ENCODE data around the gene LAMA1.

LAMA1 gene

DNA sequence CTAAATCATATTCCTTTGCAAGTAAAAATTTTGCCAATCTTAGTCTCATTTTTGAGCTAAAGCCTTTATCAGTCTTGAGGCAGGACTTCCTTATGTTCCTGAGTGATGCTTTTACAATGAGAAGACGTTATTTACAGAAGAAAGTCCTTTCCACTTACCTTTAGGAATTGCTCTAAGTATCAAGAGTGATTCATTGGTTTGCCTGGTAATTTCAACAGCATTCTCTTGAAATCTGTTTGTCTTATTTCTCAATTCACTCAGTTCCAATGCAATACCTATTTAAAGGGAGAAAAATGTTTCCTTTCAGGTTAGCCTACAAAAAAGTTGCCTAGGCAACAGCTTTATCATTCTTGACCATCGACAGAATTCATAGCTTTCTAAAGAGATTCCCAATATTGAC, 137.2 kb downstream of the LAMA1 start:
- no peak for DNase-seq

DNA sequence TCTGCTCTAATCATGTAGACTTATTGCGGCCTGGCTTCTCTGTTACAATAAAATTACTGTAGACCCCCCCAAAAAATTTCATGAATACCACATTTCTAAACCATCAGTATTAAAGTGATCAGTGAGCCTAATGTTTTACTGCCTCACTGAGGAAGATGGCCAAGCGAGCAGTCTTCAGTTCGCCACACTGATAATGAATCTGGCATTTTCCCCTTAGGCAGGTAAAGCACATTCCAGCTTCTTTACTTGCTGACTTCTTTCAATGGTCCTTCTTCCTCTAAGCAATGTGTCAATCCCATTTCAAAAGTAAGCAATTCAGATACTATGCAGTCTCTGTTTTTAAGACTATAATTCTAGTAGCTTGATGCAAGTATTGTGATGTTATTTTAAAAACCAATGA, 137.6 kb downstream of the LAMA1 start:
- DNase-seq = no peak

GRCh38 chr18:6976935-6977334, 140.7 kb downstream of the LAMA1 start:
- DNase-seq = no peak

DNA sequence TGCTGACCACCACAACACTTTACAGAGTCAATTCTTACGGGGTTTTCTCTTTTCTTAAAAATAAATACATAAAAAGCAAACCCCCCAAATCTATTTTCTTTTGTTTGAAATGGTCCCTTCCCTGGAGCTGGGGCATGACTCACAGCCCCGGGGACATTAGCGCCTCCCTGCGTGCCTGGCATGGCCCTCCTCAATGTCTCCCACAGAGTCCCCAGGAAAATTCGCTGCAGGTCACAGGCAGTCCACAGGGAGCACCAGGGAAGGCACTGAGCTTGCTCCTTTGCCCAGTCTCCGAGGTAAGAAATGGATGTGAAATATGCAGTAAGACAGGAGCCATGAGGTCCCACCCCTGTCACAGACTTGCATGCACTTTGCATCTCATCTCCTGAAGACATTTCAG, 142.5 kb downstream of the LAMA1 start:
- no peak for DNase-seq

DNA sequence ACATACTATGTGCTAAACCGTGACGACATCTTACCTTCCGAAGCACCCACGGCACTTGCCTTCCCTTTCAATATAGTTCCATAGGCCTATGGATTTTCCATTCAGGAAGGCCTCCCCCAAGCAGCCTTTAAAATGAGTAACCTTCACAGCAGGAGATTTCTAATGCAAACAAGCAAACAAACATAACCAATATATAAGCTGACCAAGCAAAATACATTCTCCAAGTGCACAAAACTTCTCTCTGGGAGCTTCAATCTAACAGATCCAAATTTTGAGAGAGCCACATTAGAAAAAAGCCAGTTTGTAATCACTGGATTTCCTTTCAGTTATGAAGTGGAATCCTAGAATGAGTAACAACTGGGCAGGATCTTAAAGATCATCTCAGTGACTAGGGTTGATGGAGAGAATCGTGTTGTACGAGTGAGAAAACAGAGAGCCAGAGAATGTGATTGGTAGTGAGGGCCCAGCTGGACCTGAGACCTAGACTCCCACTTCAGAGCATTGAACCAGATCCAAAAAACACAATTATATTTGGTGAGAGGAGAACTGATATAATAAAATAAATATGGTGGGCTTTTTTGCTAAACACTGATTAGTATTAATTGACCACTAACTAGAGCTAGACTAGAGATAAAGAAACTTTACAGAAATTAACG, 145.6 kb downstream of the LAMA1 start:
- no peak for DNase-seq

DNA sequence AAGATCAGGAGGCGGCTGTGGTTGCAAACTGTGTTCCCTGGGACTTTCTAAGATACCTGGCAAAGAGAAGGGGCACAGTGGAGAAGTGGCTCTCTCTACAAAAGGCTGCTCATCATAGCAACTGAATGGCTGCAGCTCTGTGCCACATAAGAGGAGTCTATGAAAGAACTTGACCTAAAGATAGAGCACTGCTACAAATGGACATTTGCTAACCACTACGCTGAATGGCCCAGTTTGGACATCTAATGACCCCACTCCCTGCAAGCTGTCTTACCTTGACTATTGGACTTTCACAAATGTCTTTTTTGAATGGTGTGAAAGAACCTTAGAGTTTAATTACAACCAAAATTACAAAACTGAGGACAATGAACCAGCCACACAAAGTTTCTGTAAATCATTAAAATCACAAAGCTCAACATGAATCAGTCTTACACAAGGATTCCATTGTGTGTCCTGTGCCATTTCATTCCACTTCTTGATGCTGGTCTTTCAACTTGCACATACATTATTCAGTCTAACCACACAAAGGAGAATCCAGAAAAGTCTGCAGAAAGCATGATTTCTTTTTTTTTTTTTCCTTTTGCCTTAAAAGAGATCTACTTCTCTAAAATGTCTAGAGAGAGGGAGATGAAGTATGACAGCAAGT, 154.0 kb downstream of the LAMA1 start:
- no peak for DNase-seq

DNA sequence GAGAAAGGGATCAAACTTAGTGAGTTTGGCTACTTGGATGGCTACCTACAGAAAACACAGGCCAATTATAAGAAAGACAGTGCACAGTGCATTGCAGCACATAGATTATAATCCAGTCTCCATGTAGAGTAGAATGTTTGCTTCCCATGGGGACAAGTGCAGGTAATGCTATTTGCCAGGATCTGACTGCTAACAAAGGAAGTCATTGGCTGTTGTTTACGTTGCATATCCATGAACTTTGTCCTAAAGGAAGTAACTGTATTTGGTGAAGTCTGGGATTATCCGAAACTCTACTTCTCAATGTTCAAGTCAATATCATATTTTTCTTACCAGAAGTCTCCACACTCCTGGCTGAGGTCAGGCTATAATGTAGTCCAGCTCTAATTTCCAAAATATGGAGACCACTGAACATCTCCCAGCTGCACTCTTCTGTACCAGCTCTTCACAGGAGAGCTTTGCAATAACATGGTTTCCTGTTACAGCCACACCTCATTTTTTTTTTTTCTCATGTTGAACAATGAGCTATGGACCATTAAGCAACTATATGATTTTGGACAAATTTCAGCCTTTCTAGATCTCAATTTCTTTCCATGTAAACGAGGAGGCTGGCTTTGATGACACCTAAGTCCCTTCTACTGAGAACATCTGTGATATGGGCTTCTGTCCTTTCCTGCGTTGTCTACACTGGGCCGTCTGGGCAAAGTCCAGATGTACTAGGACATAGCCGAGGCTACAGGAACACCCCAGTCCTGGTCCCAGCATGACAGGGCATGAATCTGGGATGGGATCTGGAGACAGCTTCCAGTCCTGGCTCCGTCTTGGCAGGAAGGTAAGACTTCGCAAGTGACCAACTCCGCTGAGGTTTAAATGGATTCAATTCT, 154.8 kb downstream of the LAMA1 start:
- no peak for DNase-seq

GRCh38 chr18:6961331-6961730, 156.3 kb downstream of the LAMA1 start:
- no peak for DNase-seq

DNA sequence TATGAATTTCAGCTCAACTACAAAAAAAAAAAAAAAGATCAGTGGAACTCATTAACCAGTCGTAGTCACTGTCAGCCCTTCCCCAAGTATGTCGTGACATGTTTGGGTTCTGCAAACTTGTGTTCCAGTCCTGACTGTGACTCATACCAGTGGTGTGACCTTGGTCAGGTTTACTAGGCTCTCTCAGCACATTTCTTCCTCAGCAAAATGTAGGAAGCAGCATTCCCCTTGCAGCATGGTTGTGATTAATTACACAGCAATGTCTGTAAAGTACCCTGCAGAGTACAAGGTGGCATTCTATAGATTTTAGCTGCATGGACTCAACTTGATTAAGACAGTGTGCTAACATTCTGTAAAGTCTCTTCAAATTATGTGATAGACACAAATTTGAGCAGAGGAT, 156.9 kb downstream of the LAMA1 start:
- no peak for DNase-seq

GRCh38 chr18:6960124-6960523, 157.5 kb downstream of the LAMA1 start:
- no peak for DNase-seq

DNA sequence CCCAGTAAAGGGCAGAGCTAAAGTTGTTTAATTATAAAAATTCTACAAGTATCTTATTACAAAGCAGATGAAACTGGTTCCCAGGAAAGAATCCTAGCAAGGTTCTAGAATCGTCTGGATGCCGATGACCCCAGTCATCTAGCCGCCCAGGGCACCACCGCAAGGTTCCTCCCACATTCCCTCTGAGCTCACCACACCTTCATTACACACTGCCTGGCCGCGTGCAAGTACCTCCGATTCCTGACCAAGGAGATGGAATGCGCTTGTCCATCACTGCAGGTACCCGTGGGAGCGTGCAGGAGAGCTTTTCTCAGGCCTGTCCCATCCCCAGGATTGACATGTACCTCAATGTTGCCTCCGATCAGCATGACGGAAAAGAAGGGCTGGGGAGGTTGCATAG, 158.5 kb downstream of the LAMA1 start:
- no peak for DNase-seq

- no peak for DNase-seq
Observed at GRCh38 chr18:6956999-6957398, 160.6 kb downstream of the LAMA1 start.

- DNase-seq = no peak
Observed at GRCh38 chr18:6956495-6956894, 161.1 kb downstream of the LAMA1 start.

DNA sequence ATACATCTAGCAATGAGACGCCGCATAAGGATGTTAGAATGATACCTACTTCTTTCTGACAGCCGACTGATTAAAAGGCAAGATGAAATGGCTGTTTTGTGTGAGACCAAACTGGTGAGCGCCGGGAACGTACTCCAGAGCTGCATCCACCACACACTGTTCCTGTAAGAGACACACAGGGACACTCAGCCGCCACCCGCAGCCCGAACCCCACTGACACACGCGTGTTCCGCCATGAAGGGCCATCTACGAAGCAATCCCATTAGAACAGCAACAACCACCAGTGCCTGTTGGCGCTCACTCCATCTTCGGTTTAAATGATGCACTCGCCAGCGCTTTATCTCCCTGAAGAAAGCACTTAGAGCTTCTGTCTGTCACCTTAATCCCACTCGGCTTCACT, 162.3 kb downstream of the LAMA1 start:
- no peak for DNase-seq

DNA sequence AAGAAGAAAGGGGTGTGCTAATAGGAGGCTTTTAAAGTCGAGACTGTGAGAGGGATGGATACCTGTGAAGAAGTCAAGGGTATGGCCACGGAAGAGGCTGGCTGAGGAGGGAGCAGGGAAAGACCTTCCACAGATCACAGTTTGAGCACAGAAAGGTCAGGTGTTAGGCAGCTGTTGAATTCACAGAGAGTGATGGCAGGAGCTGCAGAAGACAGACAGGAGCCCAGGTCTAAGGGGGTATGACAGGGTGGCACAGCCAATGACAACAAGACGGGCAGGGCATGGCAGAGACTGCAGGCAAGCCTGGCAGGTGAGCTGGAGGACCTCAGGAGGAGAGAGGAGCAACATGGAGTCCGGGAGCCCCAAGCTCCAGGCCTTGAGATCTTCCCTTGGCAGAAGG, 163.1 kb downstream of the LAMA1 start:
- DNase-seq = no peak

DNA sequence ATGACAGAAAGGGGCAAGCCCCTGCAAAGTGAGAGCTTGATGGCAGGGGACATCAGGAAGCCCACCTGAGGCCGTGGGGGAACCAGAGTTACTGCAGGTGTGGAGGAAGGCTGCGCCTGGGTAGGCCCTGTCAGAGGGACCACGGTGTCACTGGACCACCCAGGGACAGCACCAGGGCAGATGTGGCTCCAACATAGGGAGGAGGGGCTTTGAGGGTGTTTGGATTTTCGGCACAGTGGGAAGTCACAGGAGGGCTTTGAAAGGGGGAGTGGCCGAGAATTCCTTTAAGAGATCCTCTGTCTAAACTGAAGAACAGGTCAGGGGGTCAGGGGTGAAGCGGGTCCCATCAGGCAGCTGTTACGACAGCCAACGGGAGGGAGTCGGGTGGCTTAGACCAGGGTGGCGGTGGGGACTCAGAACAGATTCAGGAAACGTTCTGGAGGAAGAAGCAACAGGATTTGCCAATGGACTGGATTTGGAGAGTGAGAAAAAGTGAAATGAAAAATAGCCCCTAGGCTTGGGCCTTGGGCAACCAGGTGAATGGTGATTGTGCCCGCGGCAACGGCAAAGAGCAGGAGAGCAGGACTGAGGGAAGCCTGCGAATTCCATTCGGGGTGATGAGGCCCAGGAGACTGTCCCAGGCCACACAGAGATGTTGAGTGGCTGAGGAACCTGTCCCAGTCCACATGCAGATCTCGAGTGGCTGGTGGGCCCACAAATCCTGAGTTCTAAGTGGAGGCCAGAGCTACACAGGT, 166.1 kb downstream of the LAMA1 start:
- no peak for DNase-seq

GRCh38 chr18:6950641-6951040, 167.0 kb downstream of the LAMA1 start:
- no peak for DNase-seq

GRCh38 chr18:6949800-6950586, 167.6 kb downstream of the LAMA1 start:
- DNase-seq = no peak

DNA sequence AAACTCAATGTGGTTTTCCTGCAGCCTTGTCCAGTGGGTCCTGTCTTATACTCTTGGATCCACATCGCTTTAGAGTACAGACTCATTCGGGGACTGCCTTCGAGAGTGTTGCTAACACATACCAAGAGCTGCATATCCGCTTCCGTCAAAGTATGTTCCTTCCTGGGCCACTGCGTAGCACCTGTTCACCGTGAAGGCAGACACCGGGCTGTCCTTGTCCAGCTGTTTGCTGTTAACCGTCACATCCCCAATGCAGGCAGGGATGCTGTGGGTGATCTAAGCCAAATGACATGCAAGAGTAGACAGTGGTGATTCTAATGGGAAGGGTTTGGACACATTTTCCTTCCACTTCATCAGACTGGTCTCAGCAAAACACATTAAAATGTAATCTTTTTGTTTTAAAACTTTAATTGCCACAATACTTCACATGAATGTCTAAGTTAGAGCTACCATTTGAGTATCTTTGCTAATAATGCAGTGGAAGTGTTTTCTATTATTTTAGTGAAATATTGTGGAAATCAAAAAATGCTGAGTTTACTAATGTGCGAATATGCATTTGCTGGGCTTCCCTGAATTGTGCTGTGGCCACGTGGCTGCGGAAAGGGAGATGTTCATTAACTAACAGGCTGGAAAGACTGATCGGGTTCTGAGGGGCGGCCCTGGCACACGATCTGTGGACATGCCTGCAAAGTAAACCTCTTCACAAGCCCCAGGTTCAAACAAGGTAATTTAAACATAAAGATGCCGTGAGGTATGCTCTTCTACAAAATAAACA, 169.1 kb downstream of the LAMA1 start:
- DNase-seq = no peak

GRCh38 chr18:6947338-6948030, 170.1 kb downstream of the LAMA1 start:
- DNase-seq = no peak

- DNase-seq = no peak
Observed at GRCh38 chr18:6943143-6943542, 174.5 kb downstream of the LAMA1 start.
